Hematopoietic multipotent progenitor cell treated with erythropoietin and hydrocortisone succinate and interleukin-3 and kit ligand, for 6 days (in vitro differentiated cells): ENCODE results near the gene SCLY.

Experiments used
- DNase-seq: peaks from one replicate; pipeline ENCODE4 v3.0.0-alpha.2; 2015

The SCLY gene

DNA sequence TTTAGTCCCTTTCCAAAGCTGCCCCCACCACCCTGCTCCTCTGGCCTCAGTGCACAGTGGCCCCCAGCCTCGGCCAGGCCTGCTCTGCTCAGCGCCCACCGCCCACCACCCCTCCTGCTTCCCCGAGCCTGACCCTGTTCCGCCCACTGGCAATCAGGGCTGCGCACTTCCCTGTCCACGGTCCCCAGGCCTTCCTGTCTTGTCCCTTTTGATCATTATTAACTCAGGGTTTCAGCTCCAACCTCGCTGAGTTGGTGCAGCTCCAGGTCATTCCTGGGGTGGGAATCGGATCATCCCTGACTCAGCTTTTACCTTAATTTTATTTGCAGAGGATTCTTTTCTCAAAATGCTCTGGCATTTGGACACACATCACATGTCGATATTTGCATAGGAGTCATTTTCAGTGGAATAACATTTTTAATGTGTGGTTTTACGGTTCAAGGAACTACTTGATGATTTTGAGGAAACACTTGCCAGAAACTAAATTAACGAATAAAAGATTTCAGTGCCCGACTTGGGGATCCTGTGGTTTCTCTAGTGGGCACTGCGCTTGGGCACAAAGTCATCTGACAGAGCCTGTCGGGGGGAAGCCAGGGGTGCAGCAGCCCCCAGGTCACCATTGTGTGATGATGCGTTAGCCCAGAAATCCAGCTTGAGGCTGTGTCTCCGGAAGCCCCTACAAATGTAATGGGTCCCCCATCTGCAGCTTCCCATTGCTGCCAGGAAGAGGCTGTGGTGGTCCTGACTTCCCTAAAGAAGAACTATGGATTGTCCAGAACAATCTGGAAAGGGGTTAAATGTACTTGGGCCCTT, 38.3 kb downstream of the SCLY start:
- DNase-seq, result peak; percentile 20

DNA sequence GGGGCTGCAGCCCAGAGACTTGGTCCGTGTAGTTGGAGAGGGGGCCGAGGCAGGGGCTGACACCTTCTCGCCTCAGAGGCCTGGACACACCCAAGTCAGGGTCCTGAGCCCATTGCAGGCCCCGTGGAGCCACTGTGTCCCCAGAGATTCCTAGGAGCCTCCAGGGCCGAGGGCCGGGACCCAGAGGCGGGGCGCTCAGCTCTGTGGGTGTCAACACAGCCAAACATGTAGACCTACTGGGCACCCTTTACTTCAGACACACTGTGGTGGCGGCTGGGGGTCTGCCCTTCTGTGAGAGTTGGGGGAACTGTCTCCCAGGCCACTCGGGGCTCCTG, 38.9 kb downstream of the SCLY start:
- DNase-seq, result no peak

DNA sequence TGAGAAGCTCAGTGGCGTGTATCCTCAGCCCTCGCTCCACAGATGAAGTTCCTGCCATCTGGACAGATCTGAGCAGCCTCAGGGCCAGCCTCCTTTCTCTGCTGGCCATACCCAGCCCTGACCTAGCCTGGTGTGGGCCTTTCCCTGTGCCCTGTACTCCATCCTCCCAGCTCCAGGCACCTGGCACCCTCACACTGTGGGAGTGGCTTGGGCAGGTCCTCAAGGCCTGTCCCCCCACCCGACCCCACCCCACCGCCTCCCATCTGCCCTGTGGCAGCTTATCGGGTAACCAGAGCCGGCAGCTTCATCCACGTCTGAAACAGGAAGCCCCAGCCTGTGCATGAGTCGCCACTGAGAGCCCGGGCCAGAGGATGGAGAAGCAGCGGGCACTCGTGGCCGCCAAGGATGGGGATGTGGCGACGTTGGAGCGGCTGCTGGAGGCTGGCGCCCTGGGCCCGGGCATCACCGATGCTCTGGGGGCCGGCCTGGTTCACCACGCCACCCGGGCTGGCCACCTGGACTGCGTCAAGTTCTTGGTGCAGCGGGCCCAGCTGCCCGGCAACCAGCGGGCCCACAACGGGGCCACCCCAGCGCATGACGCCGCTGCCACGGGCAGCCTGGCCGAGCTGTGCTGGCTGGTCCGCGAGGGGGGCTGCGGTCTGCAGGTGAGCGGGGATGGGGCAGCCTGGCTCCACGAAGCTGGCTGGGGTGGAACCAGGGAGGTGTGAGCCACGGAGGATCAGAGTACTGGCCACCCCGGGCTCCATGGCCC, 39.4 kb downstream of the SCLY start, which contains the start of gene ESPNL:
Gene ESPNL, plus strand, starts transcription at position 292 of the 772 bp plus-strand sequence. Its CDS starts 80 bp downstream, at position 372.
- DNase-seq, result peak; percentile 74

DNA sequence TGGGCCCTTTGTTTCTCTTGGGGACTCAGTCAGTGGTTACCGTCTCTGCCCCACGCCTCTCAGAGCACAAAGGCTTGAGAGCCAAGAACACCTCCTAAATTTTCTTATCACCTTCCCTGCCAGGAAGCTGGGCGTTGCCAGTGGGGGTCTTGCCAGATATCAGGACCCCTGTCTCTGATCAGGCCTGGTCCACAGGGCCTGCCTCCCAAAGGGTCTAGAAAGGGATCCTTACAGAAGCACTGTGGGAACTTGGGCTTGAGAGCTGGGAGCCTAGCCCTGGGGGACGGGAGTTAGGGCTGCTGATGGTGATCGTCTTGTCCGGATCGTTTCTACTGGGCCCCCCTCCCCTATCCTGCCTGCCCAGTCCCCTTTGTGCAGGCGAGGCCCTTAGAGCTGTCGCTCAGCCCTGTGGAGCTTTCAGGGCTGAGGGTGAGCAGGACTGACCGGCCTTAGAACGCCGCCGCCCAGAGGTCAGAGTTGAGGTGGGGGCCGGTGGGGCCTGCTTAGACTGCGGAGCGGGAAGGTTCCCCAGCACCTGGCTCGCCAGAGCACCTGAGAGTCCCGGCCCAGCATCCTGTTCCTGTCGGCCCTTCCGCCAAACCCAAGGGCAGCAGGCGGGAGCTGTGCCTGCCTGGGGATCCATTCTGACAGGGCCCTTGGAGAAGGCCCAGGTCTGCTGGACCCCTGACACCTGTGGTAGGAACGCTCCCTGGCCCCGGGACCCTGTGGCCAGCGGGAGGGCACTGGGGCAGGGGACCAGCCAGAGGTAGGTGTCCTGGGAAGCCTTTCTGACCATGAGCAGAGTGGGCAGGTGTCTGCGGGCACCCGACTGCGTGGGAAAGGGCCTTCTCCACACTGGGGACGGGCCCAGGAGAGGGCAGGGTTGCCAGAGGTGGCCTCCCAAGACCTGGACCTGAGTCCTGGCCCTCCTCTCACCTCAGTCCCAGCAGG, 40.3 kb downstream of the SCLY start:
- DNase-seq, result no peak

DNA sequence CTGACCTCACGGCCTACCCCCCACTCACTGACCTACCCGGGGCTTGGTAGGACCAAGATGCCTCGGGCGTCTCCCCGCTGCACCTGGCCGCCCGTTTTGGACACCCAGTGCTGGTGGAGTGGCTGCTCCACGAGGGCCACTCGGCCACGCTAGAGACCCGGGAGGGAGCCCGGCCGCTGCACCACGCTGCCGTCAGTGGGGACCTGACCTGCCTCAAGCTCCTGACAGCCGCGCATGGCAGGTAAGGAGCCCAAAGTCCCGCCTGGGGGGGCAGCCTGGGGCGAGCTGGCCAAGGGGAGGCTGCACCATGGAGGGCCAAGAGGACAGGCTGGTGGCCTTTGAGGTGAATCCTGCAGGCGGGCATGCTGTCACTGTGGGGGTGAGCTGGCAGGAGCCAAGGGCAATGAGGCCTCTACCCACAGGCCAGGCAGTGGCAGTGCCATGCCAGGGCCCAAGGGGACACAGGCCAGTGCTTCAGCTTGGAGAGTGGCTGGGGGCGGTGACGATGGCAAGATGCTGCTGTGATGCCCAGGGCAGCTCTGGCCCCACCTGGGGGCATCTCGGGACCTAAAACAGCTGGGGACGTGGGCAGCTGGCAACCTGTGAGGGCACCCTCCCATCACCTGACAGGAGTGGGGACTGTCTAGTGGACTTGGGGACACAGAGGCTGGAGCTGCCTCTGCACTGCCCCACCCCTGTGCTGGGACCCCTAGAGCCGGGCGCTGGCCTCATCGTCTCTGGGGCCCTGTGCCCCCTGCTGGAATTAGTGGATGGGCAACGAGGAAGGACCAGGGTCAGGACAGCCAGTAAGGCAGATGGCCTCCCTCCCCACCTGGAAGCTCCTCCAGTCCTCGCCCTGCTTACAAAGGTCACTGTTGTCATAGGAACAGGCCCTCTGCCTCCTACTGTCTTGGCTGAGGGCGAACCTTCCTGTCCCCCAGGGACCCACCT, 41.4 kb downstream of the SCLY start:
- no peak for DNase-seq

DNA sequence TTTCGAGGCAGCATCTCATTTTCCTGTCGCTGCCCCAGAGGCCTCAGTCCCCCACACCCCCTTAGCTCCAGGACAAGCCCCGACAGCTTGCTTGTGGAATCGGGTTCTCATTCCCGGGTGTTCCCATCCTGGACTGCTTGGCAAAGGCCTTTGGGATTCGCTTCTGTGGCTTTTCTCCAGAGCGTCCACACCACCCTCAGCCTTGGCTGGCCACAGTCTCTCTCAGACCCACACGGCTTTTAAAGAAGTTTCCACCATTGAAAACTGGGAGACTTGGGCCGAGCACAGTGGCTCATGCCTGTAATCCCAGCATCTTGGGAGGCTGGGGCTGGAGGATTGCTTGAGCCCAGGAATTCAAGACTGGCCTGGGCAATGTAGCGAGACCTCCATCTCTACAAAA, 42.1 kb downstream of the SCLY start:
- no peak for DNase-seq

DNA sequence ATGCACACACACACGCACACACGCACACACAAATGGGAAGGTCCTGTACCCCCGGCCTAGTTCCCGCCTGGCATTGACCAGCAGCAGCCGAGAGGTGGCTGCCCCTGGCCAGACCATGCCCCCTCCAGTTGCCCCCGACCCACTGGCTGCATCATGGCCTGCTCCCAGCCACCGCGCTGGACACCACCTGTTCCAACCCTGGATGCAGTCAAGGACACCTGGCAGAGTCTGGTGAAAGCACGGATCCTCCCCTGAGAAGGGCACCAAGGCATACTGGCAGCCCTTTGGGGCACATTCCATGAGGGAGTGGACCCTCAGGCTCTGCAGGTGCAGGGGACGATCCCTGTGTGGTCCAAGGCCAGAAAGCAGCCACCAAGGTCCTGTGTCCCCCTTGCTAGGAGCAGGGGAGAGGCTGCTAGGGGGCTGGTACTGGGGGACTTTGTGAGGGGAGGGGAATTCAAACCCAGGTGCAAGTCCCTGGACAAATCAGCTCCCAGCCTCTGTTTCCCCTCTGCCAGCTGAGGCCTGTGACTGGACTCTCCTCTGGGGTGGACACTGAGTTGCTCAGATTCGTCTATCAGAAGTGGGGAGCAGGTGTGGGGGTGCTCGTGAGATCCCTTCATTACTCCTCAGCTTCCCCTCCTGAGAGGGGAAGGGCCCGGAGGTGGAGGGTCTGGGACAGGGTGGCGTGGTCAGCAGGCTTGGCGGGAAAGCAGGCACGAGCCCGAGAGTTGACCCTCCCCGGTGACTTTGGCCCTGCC, 42.8 kb downstream of the SCLY start:
- DNase-seq, result no peak

DNA sequence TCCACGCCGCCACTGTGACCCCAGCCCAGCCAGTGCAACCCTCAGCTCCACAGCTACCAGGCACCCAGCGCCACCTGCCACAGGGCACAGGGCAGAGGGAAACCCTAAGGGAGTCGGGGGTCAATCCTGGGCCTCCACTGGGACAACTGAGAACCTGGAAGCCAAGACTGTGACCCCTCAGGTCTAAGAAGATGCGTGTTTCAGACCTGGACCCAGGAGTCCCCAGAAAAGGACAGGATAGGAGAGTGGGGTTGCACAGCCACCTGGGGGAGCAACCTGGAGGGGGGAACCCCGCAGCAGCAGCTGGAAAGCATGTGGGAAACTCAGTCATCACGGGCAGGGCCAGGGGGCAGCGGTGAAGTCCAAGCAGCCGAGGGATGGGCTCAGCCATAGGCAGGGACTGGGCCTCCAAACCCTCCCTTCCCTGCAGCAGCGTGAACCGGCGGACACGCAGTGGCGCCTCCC, 43.5 kb downstream of the SCLY start:
- DNase-seq, result no peak

DNA sequence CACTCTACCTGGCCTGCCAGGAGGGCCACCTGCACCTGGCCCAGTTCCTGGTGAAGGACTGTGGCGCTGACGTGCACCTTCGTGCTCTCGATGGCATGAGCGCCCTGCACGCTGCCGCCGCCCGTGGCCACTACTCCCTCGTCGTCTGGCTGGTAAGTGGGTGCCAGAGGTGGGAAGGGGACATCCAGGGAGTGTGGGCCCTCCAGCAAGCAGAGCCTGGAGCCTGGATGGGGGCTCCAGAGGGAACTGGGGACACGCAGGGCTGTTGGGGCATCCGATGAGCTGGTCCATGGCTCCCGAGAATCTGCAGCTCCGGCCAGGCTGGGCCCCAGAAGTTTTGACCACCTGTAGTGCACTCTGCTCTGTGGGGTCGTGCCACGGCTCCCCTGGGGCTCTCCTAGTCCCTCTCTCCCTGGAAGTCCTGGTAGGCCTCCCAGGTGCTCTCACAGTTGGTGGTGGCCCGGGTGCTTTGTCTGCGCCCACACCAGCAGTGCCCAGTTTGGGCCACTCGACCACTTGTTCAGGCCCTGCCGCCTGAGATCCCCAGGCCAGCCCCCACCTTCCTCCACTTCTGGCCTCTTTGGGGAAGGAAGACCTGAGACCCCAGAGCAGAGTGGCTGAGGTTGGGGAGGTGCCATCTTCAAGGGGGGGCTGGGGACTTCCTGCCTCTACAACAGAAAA, 44.0 kb downstream of the SCLY start:
- no peak for DNase-seq

DNA sequence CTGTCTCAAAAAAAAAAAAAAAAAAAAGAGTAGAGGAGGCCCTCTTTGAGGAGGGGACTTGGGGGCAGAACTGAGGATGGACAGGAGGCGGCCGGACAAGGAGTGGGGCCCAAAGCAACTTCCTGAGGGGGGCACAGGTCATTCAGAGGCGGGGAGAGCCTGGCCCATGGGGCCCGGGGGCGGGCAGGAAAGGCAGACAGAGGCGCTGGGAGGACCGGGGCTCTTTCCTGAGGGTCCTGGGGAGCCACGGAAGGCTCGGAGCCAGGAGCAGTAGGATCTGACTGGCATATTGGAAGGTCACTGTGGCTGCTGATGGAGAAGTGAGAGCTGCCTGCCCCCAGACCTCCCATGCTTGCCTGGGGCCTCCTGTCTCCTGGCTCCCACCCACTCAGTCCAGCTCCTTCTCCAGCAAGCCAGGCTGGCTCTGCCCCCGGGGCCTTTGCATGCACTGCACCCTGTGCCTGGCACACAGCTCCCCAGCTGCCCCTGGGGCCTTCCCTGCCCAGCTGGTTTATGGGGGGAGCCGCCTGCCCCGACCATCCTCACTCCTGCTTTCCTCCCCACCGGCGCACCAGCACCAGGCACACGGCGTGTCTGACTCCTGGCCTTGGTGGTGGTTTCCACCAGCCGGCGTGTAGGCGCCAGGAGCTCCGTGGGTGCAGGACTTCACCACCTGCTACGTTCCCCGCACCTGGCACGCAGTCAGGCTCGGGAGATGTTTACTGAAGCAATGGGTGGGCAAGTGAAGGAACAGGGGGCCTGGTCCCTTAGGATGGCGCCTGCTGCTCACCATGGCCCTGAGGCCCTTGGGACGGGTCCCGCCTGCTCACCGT, 44.9 kb downstream of the SCLY start:
- DNase-seq, result no peak

DNA sequence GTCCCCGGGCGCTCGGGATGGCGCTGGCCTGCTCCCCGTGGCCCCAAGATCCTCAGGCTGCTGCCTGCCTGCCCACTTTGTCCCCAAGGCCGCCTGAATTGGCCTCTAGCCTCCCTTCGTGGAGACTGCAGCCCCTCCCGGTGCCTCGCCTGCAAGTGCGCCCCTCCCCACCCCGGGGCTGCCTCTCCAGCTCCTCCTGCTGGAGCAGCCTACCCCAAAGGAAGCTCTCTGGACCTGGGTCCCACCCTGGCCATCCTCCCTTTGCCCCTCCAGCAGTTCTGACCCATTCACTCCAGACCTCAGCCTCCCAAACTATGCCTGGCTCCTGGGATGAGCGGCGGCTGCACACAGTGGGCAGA, 45.5 kb downstream of the SCLY start:
- no peak for DNase-seq

DNA sequence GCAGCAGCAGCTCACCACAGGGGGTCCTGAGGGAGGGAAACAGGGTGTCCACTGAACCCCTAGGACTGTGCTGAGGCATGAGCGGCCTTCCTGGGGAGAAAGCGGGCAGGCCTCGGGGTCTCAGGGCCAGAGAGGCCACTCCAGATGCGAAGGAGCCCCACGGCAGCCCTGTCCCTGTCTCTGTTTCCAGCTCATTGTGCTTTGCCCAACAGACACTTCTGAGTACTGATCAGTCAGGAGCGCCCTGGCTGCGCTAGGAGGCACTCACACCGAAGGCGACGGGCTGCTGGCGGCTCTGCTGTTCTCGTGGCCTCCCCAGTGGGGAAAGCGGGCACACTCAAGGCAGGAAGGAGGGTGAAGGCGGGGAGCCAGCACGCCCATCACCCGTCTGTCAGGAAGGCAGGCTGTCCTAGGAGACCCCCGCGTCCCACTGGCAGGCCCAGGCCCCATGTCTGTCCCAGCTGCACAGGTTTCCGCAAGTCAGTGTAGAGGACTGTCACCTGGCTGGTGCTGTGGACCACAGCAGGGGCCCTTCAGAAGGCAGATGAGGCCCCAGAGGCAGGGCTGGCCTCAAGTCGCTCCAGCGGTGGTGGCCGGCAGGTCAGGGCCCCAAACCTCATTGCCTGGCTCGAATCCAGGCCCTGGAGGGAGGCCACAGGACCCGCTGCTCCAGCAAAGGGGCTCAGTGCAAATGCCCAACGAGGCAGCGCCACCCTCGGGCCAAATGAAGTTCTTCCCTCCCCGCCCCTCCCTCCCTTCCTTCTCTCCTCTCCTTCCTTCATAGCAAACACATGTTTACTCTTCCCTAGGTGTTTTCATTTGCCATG, 46.1 kb downstream of the SCLY start:
- peak; percentile 49 for DNase-seq

DNA sequence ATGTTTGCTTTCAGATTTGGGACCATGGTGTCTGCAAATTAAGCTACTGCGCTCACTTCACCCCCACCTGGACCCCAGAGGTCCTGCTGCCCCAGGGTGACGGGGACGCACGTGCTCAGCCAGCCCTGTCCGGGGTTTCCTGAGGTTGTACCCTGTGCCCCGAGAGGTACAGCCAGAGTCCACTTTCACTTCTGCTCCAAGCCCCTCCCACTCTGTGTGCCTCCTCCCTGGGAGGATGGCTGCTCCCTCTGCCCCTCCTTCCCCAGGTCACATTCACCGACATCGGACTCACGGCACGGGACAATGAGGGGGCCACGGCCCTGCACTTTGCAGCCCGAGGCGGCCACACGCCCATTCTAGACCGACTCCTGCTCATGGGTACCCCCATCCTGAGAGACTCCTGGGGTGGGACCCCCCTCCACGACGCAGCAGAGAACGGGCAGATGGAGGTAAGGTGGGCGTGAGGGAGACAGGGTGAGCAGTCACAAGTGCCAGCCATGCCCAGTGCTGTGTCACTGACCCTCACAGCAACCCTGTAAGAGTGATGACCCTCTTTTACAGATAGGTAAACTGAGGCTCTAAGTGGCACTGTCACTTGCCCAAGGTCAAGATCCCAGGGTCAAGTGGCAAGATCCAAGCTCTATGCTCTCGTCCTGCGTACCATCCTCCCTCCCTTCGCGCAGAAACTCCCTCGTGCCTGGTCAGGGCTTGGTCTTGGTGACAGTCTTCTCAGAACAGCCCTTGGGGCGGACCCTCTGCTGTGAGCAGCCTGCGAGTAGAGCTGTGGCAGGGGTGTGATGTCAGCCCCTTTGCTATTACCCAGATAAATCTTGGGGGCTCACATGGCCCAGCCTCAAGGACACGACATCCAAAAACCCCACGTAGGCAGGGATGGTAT, 47.0 kb downstream of the SCLY start:
- peak; percentile 22 for DNase-seq

DNA sequence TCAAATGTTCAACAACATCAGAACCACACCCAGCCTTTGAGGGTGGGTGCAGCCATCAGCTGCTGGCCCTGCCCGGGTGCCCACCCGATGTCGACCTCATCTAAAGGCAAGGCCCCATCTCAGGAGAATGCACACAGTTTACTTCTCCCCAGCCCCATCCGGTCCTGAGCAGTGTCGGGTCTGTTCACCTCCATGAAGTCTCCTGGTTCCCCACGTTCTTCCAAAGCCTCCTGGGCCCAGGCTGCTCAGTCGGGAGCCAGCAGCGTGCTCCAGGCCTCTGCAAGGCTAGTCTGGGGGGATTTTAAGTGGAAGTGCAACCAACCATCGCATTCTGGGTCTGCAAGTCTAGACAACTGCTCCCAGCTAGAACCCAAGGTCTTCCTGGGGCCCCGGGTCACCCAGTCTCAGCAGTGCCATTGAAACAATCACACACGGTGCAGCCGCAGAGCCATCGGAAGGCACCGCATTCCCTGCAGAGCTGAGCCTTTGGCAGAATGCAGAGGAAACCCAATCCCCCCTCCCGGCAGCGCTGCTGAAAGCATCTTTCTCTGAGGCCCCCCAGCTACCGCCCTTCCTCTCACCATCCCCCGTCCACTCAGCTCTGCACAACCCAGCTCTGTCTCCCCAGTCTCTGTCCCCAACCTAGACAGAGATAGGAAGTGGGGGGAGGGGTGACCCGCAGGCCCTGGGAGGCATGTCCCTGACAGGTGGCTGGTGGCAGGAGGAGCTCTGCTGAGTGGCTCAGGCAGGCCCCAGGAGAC, 47.8 kb downstream of the SCLY start:
- peak; percentile 49 for DNase-seq

DNA sequence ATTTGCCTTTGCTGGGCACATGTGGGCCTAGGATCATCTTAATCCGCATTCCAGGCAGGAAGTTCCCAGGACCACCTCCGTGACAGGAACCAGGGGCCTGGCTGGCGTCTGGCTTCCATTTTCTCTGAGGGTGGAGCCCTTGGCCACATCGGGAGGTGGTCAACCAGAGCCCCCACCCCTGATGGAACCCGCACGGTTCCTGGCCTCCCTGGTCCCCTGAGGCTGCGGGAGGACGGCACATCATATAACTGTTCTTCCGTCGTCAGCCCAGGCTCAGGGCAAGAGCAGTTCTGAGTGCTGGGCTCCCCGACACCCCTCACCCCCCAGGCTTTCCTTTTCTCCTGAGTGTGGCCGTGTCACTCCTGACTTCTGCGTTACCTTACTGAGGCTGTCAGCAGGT, 52.8 kb downstream of the SCLY start:
- no peak for DNase-seq

DNA sequence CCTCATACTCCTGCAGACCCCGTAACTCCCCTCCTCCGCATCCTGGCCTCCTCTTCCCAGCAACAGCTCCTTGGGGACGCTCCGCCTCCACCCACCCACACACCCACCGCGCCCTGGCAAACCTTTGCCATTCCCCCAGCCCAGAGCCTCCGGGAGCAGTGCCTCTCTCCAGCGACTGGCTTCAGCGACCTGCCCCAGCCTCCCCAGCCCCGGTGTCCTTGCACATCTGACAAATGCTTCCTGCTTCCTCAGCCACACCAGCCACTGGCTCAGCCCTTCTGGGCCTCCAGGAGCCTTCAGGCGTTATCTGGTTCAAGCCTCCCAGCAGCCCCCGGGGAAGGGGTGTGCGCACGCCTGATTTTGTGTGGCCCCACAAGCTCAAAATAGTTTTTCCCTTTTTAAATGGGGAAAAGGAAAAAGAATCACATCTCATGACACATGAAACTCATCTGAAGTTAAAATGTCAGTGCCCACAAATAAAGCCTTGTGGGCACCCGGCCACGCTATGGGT, 53.6 kb downstream of the SCLY start:
- DNase-seq, result no peak
